Esophagus (tissue), 2 donors: ENCODE results near the gene KDM2A. TPM values are rescaled to one million over a fixed set of nuclear protein-coding genes. Genes with fewer than 3 reads are reported as not detected.

Experiments
- H3K27ac ChIP-seq, 2 donors: one replicate each; pipeline ENCODE4 v1.5.1; 2013; ENCODE audit warnings: low read depth in 2 of 2, mild to moderate bottlenecking in 2 of 2, inconsistent platforms in 1 of 2, low read length in 1 of 2, moderate library complexity in 1 of 2
- H3K27me3 ChIP-seq, 2 donors: one replicate each; pipeline ENCODE4 v1.6.1; 2013; ENCODE audit warnings: low read length in 2 of 2, control low read depth in 1 of 2, mild to moderate bottlenecking in 1 of 2; ENCODE audit not compliant: insufficient read depth in 2 of 2, control insufficient read depth in 1 of 2
- H3K36me3 ChIP-seq, 2 donors: one replicate each; pipeline ENCODE4 v1.6.1; 2013; ENCODE audit warnings: low read length in 1 of 2; ENCODE audit not compliant: control insufficient read depth in 2 of 2, insufficient read depth in 2 of 2
- H3K4me1 ChIP-seq, 2 donors: one replicate each; pipeline ENCODE4 v1.6.1; 2013; ENCODE audit warnings: low read length in 1 of 2; ENCODE audit not compliant: control insufficient read depth in 2 of 2, insufficient read depth in 2 of 2
- H3K4me3 ChIP-seq, 2 donors: one replicate each; pipeline ENCODE4 v1.5.1; 2013; ENCODE audit warnings: low read length in 2 of 2, mild to moderate bottlenecking in 2 of 2, low read depth in 1 of 2, moderate library complexity in 1 of 2
- H3K9me3 ChIP-seq, 2 donors: one replicate each; pipeline ENCODE4 v1.6.1; 2013; ENCODE audit warnings: mild to moderate bottlenecking in 2 of 2, low read depth in 1 of 2, low read length in 1 of 2, moderate library complexity in 1 of 2; ENCODE audit not compliant: control insufficient read depth in 2 of 2, insufficient read depth in 1 of 2
- WGBS, 2 donors: extraction: QIAGEN DNeasy Blood & Tissue Kit; methylation state at CpG; one replicate each; pipeline ENCODE4 v1.1.7; 2013; 5-methylcytosine and 5-hydroxymethylcytosine counted together
- polyA plus RNA-seq, 2 donors: library from polyadenylated mRNA; stranded (reverse); fragments of 200-250 nt; gene quantifications; one replicate each; pipeline ENCODE4 v1.2.3, GENCODE V29; 2013
- donor health status: healthy with polysubstance abuse.
- donor health status: Bipolar disorder and iron deficiency.

Gene KDM2A
- polyA plus RNA-seq, 2 donors = 36.8 to 54.9 TPM

DNA sequence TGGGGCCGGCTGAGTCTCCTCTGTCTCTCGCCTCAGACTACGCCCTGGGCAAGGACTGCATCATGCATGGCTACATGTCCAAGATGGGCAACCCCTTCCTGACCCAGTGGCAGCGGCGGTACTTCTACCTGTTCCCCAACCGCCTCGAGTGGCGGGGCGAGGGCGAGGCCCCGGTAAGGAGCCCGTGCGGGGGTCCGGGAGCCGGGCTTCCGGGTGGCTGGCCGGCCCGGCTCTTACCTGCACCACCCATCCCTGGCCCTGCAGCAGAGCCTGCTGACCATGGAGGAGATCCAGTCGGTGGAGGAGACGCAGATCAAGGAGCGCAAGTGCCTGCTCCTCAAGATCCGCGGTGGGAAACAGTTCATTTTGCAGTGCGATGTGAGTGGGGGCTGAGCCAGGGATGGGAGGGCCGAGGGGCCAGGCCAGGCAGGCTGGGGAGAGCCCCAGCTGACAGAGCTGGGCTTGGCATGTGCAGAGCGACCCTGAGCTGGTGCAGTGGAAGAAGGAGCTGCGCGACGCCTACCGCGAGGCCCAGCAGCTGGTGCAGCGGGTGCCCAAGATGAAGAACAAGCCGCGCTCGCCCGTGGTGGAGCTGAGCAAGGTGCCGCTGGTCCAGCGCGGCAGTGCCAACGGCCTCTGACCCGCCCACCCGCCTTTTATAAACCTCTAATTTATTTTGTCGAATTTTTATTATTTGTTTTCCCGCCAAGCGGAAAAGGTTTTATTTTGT lies 165.9 kb downstream of the KDM2A start:
- no peak overlapping the region for H3K27ac ChIP-seq
- H3K4me3 ChIP-seq = no peak overlapping the region

DNA sequence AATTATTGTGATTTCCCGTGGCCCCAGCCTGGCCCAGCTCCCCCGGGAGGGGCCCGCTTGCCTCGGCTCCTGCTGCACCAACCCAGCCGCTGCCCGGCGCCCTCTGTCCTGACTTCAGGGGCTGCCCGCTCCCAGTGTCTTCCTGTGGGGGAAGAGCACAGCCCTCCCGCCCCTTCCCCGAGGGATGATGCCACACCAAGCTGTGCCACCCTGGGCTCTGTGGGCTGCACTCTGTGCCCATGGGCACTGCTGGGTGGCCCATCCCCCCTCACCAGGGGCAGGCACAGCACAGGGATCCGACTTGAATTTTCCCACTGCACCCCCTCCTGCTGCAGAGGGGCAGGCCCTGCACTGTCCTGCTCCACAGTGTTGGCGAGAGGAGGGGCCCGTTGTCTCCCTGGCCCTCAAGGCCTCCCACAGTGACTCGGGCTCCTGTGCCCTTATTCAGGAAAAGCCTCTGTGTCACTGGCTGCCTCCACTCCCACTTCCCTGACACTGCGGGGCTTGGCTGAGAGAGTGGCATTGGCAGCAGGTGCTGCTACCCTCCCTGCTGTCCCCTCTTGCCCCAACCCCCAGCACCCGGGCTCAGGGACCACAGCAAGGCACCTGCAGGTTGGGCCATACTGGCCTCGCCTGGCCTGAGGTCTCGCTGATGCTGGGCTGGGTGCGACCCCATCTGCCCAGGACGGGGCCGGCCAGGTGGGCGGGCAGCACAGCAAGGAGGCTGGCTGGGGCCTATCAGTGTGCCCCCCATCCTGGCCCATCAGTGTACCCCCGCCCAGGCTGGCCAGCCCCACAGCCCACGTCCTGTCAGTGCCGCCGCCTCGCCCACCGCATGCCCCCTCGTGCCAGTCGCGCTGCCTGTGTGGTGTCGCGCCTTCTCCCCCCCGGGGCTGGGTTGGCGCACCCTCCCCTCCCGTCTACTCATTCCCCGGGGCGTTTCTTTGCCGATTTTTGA lies 166.8 kb downstream of the KDM2A start:
- peaks cover 14 to 24% of the 10 kb centered on the region in 2 donors for H3K4me1 ChIP-seq
- H3K36me3 ChIP-seq = peaks cover 22 to 58% of the 10 kb centered on the region in 2 donors
- peak overlapping the region in 1 of 2 donors; percentile 11 for H3K27ac ChIP-seq
- WGBS, 2 donors = 74 to 75% methylated on average over 39 of the region's 39 CpGs
- H3K9me3 ChIP-seq = no peaks in the 10 kb centered on the region
- no peaks in the 10 kb centered on the region for H3K27me3 ChIP-seq
- H3K4me3 ChIP-seq = no peak overlapping the region

More for the DNA sequence above, 165.9 kb downstream of the KDM2A start:
- Histone ChIP-seq H3K4me1 (peaks cover 6 to 16% of the 10 kb centered on the region in 2 donors), H3K27me3 (no peaks in the 10 kb centered on the region), H3K9me3 (no peaks in the 10 kb centered on the region), H3K36me3 (peaks cover 24 to 66% of the 10 kb centered on the region in 2 donors)
- 88 to 90% methylated on average over 45 of the region's 45 CpGs for WGBS, 2 donors

DNA sequence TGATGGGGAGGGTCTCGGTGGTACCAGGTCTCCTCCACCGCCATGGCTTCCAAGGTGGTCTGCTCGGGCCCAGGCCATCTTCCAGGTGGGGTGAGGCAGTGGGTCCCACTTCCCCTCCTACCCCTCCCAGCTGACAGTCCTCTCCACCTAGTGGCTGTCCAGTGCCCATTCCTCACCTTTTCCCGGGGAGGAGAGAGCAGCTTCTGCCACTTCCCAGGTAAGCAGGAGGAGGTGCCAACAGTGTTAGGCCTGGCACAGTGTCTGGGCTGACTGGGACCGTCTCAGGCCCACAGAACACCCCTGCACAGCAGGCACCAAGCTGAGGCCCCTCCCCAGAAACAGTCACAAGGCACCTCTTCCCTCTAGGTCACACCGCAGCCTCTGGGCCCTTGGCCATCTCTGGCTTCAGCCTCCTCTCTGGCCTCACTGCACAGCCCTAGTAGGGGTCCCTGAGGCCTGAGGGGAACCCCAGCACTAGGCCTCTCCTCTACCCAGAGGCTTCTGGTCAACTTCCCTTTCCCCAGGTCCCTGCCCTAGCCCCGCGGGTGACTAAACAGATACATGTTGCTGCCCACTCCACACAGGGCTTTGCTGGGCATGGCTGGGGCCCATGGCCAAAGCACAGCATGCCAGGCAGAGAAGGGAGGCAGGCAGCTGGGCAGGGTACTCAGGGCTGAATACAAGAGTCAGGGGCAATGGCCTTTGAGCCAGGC lies 167.7 kb downstream of the KDM2A start:
- Histone ChIP-seq H3K4me3 (no peak overlapping the region), H3K27ac (peak overlapping the region; percentile 95 to 97), H3K36me3 (peaks cover 18 to 54% of the 10 kb centered on the region in 2 donors), H3K27me3 (no peaks in the 10 kb centered on the region), H3K9me3 (no peaks in the 10 kb centered on the region), H3K4me1 (peaks cover 15 to 34% of the 10 kb centered on the region in 2 donors)
- 65 to 74% methylated on average over 8 of the region's 8 CpGs for WGBS, 2 donors

DNA sequence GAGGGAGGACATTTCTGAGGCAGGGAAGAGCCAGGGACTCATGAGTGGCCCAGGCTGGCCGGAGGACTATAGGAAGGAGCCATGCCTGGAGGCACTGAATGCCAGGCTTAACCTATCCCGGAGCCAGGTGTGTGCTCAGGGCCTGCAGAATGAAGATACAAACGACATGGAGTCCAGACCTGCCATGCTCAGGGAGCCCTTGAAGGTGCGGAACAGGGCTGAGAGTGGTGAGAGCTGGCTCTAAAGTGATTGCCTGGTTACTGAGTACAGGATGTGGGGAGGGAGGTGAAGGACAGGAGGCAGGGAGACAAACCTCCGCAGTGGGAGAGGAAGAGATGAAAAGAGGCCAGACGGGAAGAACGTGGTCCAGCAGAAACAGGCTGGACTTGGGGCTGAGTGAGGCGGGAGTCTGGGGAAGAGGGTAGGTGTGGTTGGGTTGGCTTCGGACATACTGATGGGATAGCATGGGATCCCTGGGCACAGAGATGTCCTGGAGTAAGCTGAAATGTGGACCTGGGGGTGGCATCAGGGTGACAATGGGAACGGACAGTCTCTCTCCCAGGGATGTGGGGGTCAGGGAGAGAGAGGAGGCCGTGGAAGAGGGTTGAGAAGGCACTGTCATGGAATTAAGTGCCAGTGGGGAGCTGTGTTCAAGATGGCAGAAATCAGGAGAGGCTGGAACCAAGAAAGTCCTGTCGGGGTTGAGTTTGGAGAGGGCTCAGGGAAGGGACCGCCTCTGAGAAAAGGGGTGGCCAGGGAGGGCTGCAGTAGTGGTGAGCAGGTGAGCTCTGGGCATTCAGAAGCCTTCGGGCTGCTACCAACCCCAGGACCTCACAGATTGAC lies 168.5 kb downstream of the KDM2A start:
- Histone ChIP-seq H3K36me3 (peaks cover 18 to 53% of the 10 kb centered on the region in 2 donors), H3K27me3 (no peaks in the 10 kb centered on the region), H3K27ac (peak overlapping the region; percentile 95 to 97), H3K9me3 (no peaks in the 10 kb centered on the region), H3K4me1 (peaks cover 15 to 40% of the 10 kb centered on the region in 2 donors), H3K4me3 (no peak overlapping the region)
- WGBS, 2 donors = 63% methylated on average over 14 of the region's 14 CpGs

DNA sequence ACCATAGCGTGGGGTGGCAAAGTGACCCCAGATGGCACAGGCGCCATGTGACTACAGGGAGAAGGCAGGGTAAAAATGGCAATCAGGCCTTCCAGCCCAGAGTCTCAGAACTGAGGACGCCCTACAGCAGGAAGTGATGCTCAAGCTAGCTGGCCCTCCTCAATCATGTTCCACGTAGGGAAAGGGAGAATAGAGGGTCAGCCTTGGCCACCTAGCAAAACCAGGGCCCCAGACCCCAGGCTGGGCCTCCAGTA lies 169.1 kb downstream of the KDM2A start:
- Histone ChIP-seq H3K4me1 (peaks cover 15 to 40% of the 10 kb centered on the region in 2 donors), H3K9me3 (no peaks in the 10 kb centered on the region), H3K27ac (peak overlapping the region; percentile 95 to 97), H3K4me3 (peak overlapping the region in 1 of 2 donors; percentile 79), H3K27me3 (no peaks in the 10 kb centered on the region), H3K36me3 (peaks cover 12 to 47% of the 10 kb centered on the region in 2 donors)
- WGBS, 2 donors = 28 to 33% methylated on average over 4 of the region's 4 CpGs

DNA sequence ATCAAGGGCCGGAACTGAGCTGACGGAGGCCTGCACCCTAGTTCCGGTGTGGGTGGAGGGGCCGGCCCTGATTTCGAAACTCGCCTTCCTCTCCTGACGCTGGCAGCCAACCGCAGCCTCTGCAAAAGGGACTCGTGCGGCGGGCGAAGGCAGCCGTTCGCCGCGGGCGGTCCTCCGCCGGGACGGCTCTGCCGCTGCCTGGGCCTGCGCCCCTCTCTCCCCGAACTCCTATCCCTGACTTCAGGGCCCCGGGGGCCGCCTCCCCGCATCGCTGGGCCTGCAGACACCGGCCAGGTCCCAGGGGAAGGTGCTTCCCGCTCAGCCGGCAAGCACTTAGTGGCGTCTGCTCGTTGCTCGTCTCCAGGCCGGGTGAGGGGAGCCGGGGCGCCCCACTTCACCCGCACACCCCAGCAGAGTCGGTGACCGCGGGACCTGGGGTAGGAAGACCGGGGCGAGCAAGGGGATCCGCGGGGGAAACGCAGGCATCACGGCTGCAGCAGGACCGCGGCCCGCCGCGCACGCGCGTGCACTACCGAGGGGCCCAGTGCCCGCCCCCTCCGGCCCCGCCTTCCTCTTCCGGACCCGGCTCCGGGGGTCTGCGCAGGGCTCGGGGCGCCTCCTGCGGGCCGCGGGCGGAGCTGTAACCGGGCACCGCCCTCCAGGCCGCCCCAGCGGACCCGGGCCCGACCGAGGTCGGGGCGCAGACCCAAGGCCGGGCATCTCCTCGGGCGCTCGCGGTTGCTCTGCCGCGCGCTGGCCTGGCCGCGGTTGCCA lies 169.6 kb downstream of the KDM2A start:
- Histone ChIP-seq H3K4me3 (peak overlapping the region; percentile 65 to 79), H3K4me1 (peaks cover 15 to 40% of the 10 kb centered on the region in 2 donors), H3K36me3 (peaks cover 10 to 43% of the 10 kb centered on the region in 2 donors), H3K27me3 (no peaks in the 10 kb centered on the region), H3K9me3 (no peaks in the 10 kb centered on the region), H3K27ac (peak overlapping the region; percentile 95 to 97)
- 0% methylated on average over 66 to 87 of the region's 87 CpGs for WGBS, 2 donors

DNA sequence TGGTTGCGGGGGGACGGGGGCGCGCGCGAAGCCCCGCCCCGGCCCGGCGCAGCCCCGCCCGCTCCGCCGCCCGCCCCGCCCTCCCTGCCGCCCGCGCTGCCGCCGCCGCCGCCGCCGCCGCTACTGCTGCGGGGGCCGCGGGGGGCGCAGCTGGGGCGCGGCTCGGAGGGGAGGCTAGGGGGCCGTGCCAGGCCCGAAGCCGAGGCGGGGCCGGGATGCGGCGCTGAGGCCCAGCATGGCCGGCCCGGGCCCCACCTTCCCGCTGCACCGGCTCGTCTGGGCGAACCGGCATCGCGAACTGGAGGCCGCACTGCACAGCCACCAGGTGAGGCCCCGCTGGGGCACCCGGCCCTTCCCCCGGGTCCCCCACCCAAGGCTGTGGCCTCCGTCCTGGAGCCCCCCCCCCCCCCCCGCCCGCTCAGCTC lies 170.2 kb downstream of the KDM2A start, which contains the start of gene ANKRD13D:
TSS of gene ANKRD13D (plus strand) at position 78 of the 425 bp plus-strand sequence. CDS start at position 236, 158 bp downstream.
- 0 to 1% methylated on average over 13 to 56 of the region's 56 CpGs for WGBS, 2 donors

More for the DNA sequence above, 170.2 kb downstream of the KDM2A start, which contains the start of gene ANKRD13D:
- Histone ChIP-seq H3K4me3 (peak within 1 kb of the TSS; percentile 65 to 79), H3K27ac (peak within 1 kb of the TSS; percentile 95 to 97), H3K27me3 (no peaks in the 10 kb centered on the region), H3K9me3 (no peaks in the 10 kb centered on the region), H3K4me1 (peaks cover 15 to 40% of the 10 kb centered on the region in 2 donors), H3K36me3 (peaks cover 10 to 37% of the 10 kb centered on the region in 2 donors)
